COLO829 (cell line): ENCODE data around the gene UTS2R.
"Not testable (repeated sequence)": the region's sequence is repeated elsewhere in the genome, so short reads cannot be mapped to it uniquely, and the experiment has no call there.

Experiments used
- DNase-seq: peaks from one replicate; pipeline ENCODE4 v3.0.0; 2012; ENCODE audit warnings: low spot score

UTS2R gene

DNA sequence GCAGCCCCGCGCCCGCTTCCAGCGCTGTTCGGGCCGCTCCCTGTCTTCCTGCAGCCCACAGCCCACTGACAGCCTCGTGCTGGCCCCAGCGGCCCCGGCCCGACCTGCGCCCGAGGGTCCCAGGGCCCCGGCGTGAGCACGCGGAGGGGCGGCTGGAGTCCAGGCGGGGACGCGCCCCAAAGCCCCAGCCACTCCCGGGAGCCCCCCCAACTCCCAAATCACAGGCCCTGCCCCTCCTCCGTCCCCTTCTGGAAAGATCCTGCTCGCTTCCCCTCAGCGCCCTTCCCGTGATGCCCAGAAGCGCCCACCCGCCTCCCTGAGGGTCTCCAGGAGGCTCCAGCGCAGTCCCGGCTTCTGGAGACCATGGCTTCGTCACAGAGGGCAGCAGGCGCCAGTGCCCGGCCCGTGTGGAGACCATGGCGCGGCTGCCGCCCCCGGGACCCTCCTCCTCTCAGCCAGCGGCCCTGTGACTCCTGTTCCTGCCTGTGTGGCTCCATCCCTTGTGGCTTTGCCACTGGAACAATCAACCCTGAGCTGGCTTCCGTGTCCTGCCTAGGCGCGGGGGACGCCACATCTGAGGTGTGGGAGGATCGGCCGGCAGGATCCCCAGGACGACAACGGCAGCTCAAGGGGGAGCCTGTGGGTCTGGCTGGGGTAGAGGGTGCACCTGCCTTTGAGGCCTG lies 3.9 kb downstream of the UTS2R start:
- no peak for DNase-seq

DNA sequence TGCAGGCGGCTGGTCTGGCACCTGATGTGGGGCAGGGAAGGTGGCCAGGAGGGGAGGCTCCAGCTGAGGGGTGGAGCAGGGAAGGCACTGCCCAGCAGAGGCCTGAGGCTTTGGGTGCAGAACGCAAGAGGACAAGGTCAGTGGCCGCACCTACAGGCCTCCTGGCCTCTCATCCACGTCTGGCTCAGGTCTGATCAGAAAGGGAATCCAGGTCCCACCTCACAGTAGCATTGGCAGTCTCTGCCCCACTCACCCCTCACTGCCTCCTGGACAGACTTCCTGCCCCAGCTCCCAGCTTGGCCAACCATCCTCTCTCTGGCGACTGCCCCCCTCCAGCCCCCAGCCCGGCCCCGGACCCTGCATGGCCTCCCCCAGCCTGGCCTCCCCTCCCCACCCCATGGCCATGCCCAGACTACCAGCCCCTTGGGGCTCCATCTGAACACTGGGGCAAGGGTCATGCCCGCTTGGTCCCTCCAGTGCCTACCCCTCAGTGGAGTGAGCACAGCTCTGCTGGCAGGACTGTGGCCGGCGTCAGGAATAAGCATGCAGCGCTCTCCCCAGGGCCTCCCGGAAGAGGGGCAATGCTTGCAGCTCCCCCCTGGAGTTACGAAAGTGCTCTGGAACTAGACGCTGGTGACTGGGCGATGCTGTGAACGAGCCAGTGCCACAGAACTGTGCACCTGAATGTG lies 4.6 kb downstream of the UTS2R start:
- DNase-seq: no peak

DNA sequence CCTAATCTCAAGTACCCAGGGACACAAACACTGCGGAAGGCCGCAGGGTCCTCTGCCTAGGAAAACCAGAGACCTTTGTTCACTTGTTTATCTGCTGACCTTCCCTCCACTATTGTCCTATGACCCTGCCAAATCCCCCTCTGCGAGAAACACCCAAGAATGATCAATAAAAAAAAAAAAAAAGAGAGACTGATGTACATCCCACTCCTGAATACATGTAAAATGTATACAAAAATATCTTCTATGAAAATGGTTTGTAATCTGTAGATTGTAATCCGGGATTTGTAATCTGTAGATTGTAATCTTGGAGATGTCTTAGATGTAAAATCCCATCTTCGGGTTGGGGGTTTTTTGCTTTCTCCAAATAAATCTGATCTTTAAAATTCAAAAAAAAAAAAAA lies 5.7 kb downstream of the UTS2R start:
- not testable (repeated sequence) for DNase-seq

GRCh38 chr17:82377924-82378740 lies 6.6 kb downstream of the UTS2R start:
- no peak for DNase-seq

- no peak for DNase-seq
Measured at GRCh38 chr17:82378741-82379021, 7.1 kb downstream of the UTS2R start.

DNA sequence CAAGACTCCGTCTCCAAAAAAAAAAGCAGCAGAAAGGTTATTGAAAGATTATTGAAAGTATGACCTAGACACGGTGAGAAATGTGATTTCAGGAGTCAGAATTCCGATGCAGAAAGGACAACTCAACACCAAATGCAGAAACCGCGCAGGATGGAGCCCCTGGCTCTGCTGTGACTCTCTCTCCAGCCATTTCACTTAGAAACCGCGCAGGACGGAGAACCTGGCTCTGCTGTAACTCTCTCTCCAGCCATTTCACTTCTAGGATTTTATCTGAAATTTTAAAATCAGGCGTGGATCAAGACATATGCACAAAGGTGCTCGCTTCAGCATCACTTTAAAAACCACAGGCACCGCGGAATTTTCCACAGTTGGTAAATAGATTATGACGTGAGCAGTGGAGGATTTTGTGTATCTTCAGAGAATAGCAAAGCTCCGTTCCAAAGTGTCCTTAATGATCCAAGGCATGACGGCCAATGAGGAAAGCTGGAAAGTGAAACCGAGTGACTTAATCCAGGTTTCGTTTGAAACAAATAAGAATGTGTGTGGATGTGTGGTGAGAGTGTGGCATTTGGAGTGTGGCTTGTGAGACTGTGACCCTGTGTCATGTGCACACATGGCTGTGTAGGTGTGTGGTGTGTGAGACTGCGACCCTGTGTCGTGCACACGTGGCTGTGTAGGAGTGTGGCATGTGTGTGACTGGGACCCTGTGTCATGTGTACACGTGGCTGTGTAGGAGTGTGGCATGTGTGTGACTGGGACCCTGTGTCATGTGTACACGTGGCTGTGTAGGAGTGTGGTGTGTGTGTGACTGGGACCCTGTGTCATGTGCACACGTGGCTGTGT lies 9.5 kb downstream of the UTS2R start:
- no peak for DNase-seq

DNA sequence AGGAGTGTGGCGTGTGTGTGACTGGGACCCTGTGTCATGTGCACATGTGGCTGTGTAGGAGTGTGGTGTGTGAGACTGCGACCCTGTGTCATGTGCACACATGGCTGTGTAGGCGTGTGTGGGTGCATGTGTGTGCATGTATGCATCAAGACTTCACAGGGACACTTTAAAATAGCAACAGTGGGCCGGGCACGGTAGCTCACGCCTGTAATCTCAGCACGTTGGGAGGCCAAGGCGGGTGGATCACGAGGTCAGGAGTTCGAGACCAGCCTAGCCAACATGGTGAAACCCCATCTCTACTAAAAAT lies 10.1 kb downstream of the UTS2R start:
- not testable (repeated sequence) for DNase-seq

DNA sequence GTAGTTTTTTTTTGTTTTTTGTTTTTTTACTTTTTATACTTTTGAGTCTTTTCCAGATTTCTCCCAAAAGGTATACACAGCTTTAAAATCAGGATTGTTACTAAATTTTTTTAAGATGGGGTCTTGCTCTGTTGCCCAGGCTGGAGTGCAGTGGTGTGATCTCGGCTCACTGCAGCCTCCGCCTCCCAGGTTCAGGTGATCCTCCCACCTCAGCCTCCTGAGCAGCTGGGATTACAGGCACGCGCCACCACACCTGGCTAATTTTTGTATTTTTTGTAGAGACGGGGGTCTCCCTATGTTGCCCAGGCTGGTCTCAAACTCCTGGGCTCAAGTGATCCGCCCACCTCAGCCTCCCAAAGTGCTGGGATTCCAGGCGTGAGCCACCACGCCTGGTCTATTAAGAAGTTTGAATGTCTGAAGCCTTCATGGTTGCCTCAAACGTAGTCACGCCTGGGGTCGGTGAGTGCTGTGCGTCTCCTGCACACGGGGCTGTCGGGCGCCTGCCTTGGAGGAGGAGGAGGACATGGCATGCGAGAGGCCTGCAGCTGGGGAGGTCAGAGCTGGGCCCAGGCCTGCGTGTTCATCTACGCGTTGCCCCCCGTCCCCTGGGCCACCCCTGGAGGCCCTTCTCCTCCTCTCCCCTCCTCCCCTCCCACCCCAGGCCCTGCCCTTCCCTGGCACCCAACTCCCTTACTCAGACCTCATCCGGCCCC lies 10.8 kb downstream of the UTS2R start:
- not testable (repeated sequence) for DNase-seq

GRCh38 chr17:82382933-82383255 lies 11.3 kb downstream of the UTS2R start:
- no peak for DNase-seq

DNA sequence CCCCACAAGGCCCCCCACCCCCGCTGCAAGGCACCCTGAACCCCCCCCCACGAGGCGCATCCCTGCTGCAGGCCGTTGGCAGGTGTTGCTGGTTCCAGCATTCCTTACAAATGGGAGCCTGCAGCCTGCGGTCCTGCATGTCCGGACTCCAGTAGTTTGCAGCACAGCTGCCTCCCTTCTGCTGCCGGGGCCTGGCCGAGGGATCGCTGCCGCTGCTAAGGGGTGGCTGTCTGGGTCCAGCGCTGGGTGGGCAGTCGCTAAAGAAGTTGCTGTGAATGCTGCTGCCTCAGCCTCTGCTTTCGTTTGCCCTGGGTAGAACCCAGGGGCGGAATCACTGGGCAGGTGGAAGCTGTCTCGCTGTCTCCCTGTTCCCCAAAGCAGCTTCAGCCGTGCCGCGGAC lies 11.8 kb downstream of the UTS2R start:
- no peak for DNase-seq

DNA sequence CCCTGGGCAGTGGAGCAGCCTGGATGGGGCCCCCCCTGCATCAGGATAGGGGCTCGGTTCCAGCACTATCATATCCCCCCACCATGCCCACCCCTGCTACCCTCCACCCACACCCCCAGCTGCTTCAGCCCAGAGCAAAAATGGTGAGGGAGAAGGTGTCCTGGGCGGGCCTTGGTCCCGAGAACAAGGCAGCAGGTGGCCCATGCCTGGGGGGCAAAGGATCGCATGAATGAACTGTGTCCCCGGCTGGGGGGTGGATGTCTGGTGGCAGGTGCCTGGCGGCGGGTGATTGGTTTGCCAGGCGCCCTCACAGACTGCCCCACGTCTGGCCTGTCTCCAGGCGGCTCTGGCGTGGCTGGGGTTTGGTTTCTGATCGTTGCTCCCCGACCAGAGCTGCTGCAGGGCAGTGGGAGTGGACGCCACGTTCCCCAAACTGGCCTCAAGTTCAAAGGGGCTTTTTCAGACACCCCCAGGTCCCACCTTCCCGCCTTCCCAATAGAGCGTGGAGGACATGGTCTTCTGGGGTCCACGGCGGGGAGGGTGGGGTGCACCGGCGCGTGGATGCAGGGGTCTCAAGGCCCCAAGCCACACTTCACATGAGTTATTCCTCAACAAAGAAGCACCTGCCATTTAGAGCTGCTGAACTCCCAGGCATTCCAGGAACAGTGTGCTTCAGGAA lies 12.6 kb downstream of the UTS2R start:
- no peak for DNase-seq

DNA sequence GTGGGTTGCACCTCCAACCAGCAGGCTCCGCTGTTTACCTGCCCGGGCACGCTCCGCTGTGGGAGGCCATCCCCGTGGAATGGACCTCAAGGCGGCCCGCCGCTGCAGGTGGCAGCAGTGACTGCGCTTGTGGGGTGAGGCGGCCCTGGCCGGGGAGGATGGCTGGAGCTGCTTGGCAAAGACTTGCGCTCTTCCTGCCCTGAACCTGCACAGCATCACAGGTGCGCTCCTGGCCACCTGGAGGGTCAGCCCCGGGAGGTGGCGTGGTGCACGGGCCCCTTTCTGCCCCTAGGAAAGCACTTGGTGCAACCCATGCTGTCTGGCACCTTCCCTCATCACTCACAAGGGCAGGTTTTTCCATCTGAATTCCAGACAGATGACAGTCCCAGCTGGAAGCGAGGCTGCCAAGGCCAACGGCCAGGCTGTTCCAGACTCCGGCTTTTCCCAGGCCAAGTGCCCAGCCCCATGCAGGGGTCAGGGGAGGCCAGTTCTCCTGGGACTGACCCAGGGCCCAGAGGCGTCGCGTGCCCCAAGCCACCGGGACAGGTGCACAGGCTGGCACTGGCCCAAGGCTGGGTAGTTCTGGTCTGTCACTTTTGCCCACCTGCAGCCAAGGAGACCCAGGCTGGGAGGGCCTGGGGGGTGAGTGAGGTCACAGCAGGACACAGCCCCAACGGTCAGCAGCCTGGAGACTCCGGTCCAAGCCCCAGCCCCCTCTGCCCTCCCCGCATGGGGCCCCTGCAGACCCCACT lies 13.3 kb downstream of the UTS2R start:
- no peak for DNase-seq

DNA sequence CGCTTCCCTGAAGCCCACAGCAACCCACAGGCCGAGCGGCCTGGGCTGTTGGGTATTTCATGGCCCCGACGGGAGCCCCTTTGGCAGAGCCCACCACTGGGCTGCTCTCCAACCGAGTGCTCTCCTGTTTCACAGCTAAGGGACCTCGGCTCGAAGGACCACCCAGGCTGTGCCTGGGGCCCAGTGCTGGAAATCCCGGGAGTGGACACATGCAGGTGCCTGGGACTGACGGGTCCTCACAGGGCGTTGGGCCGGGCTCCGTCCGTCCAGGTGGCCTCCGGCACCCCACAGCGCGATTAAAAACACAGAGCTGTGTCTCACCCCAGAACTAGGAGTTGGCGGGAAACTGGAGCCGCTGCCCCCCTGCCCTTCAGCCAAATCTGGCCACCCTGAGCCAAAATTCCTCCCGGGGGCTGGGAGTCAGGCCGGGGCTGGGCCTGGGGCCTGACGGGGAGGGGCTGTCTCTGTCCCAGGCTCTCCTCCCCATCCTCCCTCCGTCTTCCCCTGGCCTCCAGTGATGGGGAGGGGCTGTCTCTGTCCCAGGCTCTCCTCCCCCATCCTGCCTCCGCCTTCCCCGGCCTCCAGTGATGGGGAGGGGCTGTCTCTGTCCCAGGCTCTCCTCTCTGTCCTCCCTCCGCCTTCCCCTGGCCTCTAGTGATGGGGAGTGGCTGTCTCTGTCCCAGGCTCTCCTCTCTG lies 14.1 kb downstream of the UTS2R start:
- DNase-seq: no peak

DNA sequence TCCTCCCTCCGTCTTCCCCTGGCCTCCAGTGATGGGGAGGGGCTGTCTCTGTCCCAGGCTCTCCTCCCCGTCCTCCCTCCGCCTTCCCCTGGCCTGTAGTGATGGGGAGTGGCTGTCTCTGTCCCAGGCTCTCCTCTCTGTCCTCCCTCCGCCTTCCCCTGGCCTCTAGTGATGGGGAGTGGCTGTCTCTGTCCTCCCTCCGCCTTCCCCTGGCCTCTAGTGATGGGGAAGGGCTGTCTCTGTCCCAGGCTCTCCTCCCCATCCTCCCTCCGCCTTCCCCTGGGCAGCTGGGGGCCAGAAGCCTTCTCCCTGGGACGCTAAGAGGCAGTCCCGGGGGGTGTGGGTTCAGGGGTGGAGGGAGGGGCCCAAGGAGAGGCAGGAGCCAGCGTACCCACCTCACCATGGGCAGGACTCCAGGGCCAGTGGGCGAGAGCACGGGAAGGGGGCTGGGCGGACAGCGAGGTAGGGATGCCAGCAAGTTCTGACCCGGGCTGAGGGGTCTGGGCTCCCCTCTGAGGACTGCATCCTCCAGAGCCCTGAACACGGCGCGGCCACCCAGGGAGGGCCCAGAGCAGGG lies 14.8 kb downstream of the UTS2R start:
- no peak for DNase-seq

- DNase-seq: no peak
Measured at GRCh38 chr17:82386881-82387704, 15.5 kb downstream of the UTS2R start.

DNA sequence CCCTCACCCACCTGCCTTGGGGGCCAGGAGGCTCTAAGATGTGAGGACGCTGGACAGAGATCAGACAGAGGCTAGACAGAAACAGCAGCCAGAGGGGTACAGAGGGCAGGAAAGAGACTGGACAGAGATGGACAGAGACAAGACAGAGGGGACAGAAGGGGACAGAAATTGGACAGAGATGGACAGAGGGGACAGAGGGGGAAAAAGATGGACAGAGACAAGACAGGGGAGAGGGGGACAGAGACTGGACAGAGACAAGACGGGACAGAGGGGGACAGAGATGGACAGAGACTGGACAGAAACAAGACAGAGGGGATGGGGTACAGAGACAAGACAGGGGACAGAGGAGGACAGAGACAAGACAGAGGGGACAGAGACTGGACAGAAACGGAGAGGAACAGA lies 16.1 kb downstream of the UTS2R start:
- no peak for DNase-seq

DNA sequence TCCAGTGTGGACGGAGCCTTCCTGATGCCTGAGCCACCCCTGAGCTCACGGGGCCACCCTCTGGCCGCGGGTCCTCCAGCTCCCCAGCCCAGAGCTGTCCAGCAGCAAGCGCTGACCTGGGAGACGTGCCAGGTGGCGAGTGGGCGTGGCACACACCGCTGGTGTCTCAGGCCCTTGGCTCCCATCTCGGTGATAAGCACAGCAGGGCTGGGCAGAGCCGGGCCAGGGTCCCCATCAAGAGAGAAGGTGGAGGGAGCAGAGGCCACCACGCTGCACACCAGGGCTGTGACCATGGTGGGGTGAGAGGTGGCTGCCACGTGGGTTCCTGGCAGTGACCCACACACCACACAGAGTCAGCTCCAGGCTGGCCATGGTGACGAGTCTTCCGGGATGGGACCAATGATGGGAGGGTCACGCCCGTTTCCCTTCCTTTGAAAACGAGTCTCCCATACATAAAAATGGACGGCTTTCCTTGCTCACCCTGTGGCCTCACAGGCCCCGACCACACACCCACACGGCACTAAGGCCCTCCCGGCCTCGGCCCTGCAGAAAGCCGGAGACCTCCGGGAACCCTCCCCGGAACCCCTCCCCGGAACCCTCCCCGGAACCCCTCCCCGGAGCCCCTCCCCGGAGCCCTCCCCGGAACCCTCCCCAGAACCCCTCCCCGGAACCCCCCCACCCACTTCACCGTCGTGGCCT lies 16.8 kb downstream of the UTS2R start:
- no peak for DNase-seq

GRCh38 chr17:82388922-82389283 lies 17.3 kb downstream of the UTS2R start:
- no peak for DNase-seq
